NCI-H2029 (cell line): ENCODE data around the gene SIMC1.

ENCODE experiments used
- DNase-seq: peaks from one replicate; lab custom pipeline; 2025; lab: John Stamatoyannopoulos, UW

The SIMC1 gene

DNA sequence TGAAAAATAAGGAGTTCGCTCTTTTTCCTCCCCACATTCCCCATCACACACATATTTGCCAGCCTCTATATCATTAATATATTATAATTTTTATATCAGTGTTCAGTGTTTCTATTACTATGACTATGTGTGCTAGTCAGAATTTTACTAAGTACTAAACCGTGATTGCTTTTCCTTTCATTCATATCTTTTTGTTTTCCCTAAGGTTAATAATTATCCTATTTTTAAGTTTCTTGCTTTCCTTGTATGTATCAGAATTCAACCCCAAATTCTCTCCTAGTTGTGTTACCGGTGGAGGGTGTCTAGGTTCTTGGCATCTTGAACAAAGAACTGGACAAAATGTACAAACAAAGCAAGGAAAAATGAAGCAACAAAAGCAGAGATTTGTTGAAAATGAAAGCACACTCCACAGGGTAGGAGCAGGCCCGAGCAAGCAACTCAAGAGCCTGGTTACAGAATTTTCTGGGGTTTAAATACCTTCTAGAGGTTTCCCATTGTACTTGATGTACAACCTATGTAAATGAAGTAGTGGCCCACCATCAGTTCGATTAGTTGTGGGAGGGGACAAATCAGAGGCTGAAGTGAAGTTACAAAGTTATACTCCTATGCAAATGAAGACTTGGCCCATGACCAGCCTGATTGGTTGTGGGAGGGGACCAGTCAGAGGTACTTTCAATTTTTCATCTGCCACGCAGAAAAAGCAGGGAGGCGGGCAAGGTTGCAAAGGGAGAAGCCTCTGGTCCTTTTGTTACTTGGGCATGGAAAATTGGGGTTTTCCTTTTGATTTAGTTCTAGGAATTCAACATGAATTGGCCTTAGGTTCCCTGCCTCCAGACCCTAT, 79.5 kb downstream of the SIMC1 start:
- DNase-seq: no peak

DNA sequence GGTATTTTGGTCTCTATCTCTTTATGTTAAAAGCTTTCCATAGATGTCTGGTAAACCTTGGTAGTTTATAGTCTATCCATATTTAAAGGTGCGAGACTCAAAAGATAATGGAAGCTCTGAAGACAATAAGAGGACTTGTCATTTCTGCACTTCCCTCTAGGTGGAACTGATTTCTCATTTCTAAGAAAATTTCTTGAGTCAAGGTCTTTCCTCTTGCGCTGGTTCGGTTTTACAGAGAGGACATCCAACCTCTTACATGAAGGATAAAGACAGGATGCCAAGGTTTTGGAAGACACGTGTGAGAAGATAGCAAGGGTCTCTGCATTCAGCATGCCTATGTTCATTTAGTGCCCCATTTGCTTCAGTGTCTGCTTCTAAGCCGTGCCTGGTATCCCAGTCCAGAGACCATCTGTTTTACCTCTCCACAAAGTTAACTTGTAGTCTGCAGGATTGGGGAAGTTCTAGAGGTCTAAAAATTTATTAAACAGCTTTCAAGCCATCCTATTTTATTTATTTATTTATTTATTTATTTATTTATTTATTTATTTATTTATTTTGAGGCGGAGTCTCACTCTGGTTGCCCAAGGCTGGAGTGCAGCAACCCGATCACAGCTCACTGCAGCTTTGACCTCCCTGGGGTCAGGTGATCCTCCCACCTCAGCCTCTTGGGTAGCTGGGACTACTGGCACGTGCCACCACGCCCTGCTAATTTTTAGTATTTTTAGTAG, 81.8 kb downstream of the SIMC1 start:
- DNase-seq: no peak

DNA sequence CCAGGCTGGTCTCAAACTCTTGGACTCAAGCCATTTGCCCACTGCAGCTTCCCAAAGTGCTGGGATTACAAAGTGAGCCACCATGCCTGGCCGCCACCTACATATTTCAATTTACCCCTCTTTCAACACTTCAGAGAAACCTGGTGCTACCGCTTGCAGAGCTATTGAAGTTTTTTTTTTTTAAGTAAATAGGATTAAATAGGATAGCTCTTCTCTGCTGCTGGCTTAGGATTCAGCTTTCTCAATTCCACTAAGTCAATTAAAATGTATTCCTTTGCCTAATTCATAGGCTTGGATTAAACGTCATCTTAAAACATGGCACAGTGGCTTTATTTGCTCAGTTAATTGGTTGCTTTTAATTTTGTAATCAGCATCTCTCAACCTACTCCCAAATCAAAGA, 82.4 kb downstream of the SIMC1 start:
- DNase-seq: no peak

DNA sequence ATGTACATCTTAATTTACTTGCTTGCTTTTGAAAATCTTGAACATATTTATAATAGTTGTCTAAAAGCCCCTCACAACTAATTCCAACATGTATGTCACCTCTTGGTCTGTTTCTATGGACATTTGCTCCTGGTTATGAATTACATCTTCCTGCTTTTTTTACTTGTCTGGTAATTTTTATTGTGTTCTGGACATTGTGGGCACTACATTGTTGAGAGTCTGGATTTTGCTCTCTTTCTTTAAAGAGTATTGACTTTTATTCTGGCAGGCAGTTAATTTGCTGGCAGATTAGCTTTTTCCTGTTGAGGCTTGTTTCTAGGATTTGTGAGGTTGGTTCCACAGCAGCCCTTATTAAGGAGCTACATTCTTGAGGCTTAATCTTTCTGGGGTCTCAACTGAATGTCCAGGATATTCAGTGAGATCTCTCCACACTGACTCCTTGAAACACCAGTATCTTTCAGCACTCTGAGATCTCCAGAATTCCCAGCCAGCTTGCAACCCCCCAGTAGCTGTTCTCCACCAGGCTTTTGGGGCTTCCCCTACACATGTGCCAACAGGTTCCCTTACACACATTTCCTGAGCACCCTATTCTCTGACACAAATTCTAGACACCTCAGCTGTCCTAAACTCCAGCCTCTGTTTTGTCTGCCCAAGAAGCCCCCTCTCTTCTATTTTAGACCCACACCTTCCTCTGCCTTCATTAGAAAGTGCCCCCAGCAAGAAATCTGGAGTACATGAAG, 96.0 kb downstream of the SIMC1 start:
- DNase-seq: no peak

DNA sequence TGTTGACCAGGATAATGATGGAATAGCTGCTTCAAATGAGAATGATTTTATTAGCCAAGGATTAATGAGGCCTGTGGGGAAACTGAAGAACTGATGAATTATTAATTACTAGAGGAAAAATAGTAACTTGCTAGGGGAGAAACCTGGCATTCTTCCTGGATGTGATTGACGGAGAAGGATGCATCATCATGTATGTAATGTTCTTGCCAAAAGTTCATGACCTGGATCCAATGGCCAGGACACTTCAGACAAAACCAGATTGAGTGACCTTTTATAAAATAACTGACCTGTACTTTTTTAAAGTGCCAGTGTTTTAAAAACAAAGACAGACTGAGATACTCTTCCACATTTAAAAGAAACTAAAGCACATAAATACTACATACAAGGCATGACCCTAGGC, 99.7 kb downstream of the SIMC1 start:
- no peak for DNase-seq

DNA sequence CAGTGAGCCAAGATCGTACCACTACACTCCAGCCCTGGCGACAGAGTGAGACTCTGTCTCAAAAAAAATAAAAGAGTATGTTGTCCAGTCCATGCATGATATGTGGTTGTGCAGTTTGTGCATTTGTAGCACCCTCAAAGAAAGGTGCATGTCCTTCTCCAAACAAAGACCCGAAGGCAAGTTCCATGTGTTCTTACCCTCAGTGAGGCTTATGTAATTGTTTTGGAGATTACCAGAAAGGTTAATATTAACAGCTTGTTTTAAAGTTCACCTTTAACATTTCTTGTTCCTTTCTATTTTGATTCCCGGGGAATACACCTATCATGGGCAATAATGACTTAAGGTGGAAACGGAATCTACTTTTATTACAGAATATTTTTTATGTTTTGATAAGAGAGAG, 101.1 kb downstream of the SIMC1 start:
- DNase-seq: no peak

DNA sequence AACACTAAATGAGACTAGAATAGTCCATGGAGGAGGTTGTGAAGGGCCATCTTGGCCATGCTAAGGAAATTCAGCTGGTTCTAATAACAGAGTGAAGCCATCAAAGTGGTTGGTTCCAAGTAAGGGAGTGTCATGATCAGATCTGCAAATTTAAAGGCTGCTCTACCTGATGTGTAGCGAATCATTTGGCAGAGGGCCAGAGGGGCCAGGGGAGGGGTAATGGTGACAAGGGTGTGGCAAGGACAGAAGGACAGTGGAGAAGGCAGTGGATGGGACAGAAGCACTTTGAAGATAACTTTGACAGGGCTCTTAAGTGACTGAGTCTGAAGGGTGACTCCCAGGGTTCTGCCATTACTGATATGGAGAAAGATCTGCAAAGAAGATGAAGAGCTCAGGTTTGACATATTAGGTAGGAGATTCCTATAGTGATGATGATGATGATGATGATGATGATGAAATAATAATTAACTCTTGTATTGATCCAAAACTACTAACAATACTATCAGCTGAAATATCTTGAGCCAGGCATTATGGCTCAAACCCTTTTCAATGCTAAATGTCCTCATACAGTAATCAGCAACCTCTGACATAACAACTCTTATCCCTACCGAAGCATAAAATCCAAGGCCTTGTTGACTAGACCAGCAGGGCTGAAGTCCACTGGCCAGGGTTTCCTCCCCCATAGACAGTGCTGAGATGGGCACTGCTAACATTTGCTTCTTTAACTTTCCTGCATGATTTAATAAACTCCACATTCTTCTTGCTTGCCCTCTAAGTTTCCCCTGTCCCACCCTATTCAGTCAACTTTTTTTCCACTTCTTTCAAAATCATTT, 103.3 kb downstream of the SIMC1 start:
- DNase-seq: no peak

DNA sequence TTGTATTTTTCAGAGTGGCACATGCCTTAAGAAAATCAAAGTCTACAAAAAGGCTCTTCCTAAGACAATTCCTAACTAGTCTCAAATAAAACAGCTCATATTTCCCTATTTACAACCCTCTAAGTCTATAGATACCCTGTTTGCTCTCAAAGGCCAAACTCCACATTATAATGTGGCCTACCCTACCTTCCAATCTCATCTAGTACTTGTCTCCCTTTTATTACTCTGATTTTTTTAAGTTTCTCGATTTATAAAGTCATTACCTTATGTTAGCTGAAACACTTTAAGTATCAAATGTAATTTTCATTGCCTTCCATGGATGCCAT, 103.9 kb downstream of the SIMC1 start:
- DNase-seq: no peak

DNA sequence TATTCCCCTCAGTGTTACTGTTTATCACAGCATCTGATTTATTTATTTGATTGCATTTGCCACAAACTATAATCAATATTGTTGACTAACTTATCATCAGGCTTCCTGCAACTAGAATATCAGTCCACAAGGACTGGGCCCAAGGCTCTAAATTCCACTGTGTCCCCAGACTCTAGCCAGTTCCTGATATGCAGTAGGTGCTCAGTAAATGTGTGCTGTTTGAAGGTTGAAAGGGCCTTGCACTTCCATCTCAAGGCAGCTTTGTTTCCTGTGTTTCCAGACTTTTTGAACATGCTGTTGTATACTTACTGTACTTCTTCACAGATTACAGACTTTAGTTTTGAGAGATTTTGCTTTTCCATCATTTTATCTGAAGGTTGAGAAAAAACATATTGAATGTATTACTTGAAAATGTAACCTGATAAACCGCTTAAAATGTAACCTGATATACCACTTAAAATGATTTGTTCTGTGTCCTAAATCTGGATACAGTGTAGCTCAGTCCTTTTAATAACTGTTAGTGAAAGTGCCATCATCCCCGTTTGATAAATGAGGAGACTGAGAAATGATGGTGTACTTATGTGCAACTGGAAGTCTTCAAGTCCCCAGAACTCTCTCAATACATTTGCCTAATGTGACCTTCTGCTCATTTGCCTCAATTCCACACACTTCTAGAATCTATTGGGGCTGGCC, 104.7 kb downstream of the SIMC1 start:
- no peak for DNase-seq

DNA sequence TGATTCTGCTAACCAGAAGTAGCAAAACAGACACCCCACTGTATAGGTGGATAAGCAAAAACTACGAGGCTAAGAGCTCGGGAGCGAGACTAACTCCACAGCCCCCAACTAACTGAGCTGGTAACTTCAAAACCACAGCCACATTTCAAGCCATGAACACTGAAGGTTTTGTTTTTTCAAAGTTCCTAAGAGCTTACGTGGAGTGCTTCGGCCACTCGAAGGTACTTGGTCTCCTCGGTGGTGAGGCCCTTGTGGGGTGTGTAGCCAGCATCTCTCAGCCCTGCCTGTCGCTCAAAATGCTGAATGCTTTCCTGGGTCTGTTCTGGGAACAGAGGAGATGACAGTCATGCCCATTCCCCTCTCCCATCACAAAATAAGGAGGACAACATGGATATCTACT, 112.2 kb downstream of the SIMC1 start:
- DNase-seq: no peak

DNA sequence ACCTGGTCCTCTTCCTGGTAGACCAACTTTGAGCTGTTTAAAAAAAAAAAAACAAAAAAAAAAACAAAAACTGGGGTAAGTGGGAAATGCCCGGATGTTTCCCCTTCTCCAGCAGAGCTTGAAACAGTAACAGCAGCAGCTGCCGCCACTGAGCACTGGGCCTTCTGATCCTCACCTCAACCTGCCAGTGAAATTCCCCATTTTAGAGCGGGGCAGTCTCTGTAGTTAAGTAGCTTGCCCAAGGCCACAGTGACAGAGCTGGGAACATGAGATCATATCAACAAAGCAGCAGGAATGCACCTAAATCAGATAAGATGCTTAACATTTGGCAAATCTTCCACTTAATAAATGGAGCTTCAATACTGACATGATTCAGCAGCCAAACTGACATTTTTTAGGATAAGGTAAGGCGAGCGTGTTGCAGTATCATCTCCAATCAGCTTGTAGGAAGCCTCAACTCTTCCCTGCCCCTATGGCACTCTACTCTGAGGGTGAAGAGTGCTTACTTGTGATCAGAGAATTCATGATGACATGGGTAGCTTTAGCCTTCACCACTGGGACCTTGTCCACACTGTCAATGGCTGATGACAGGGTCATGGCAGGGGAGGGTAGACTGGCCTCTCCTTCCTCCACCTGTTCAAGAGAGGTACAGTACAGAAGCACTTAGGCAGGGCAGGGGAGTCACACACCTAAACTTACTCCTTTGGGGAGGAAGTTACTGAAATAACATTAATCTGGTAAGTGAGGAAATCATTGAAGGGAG, 114.1 kb downstream of the SIMC1 start:
- no peak for DNase-seq

DNA sequence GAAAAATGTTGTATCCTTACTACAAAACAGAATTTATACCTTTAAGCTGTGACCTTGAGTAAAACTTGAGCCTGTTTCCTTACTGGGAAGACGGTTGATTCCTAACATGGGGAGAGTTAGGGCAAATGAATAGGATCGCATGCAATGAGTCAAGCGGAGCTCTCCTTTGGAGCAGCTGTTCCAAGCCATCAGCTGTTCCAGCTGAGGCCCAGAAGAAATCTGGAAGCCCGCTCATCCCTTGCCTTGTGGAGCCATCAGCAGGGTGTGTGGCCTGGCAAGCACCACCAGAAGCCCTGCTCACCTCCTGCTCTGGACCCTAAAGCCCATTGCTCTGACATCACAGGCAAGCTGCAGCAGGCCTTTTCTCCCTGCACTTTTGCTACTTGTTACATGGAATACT, 115.3 kb downstream of the SIMC1 start:
- DNase-seq: no peak

DNA sequence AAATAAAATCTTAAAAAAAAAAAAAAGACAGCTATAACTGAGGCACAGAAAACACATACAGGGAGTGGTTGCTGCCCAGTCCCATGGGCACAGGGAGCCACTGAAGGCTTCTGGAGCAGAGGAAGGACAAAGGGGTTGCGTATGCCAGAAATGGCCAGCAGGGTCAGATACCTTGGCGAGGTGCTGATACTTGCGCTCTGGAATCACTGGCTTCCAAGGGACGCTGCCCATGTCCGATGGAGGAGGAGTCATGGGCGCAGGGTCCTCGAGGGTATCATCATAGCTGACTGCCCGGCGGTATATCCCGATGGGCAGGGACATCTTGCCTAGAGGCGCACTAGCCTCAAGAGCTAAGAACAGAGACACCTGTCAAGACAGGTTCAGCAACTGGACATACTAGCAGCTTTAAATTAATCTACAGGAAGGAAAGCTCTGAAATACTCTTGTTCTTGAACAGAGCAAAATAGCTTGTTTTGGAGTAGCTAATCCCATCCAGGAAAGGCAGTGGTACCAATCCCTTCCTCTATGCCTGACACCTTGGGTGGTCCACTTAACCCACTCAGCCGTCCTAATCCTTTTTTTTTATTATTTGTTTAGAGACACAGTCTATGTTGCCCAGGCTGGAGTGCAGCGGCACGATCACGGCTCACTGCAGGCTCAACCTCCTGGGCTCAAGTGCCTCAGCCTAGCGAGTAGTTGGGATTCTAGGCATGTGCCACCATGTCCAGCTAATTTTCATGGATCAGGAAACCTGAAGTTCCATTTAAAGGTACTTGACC, 117.4 kb downstream of the SIMC1 start:
- no peak for DNase-seq

DNA sequence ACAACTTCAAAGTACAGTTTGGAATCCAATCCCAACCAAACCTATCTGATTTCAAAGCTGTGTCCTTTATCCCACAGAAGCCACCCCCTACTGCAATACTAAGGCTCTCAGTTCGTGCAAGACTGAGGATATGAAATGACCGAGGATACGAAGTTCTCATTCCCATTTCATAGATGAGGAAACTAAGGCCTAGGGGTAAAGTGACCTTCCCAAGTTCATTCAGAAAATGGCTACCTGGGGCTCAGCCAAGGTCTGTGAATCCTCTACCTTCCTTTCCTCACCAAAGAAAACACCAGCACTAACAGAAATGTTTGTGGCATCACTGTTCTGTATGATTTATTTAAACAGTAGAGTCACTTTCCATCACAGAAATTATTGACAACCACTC, 117.9 kb downstream of the SIMC1 start:
- no peak for DNase-seq

DNA sequence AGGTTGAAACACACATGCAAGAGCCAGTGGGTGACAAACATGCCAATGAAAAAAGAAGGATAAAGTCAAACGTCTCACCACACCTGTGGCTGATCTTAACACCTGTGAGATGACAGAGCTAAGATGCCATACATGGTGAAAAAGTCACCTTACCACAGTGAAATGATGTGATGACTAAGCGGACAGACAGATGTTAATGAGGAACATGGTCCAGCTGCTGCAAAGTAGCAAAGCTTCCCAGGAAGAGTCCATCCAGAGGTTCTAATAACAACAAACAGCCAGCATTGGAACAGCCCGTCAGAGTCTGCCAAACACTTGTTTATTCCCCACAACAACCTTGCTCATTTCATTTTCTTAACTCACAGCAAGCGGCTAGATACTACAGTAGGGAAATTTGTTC, 121.4 kb downstream of the SIMC1 start:
- DNase-seq: no peak

DNA sequence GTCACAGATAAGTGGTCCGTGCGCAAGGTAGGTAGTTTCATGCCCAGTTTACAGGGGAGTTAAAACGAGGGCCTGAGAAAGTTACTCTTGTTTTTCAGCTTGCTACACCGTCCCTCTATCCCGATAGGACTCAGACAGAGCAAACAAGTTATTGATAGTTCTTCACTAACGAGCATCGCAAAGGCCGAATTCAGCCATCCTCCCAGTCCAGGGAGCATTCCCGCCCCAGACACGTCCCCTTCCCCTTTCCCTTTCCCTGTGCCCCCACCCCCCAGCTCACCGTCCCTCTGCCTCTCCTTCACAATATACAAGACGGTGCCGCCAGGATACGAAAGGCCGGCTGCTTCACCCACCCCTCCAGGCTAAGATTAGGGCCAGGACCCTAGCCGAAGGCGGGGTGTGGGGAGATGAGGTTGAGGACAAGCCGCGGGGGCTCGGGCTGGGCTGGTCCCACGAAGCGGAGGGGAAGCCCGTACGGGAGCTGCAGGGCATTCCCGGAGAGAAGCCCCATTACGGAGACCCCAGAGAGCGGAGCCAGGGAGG, 122.7 kb downstream of the SIMC1 start:
- no peak for DNase-seq

DNA sequence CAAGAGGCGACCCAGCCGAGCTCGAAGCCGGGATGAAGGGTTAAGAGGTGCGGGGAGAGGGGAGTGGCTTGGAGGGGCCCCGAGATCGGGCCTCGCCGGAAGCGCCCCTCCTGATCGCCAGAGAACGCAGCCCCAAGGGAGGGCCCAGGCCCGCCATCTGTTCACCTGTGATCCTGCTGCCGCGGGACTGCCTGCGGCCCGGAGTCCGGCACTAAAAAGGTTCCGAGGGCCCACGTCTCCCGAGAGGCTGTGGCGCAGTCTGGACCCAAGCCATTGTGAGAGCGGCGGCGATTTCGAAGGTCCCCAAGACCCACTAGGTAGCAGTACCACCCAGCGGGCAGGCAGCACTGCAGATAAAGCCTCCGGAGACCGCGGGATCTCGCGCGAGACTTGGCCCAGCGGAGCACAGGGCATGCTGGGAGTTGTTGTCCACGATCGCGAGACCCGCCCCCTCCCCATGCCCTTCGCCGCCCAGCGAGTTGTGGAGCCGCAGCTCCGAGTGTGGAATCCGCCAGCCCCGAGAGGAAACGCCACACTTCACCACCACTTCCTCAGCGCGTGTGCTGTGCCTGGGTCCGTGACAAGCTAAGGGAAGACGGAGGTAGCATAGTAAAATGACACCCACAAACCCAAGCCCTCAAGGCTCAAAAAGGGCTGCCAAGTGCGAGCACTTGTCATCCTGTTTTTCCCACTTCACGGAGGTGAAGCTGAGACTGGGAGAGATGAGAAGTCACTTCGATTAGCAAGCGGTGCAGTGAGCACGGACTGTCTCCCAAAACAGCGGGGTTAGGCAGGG, 123.4 kb downstream of the SIMC1 start, which contains the start of gene KIAA1191:
TSS of gene KIAA1191 (minus strand) at position 328 of the 796 bp plus-strand sequence. CDS start 2,256 bp downstream, outside the sequence.
- DNase-seq: peak; percentile 85

DNA sequence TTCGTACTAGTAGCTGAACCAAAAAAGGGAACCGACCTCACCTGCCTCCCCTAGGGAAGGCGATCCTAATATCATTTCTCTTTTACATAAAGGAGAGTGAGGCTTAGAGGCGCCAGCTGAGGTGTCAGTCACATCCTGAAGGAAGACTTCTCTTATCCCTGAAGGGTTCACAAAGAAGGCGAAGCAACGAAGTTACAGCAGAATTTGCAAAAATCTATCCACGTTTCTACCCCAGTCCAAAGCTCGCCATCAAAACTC, 123.9 kb downstream of the SIMC1 start:
- DNase-seq: no peak

DNA sequence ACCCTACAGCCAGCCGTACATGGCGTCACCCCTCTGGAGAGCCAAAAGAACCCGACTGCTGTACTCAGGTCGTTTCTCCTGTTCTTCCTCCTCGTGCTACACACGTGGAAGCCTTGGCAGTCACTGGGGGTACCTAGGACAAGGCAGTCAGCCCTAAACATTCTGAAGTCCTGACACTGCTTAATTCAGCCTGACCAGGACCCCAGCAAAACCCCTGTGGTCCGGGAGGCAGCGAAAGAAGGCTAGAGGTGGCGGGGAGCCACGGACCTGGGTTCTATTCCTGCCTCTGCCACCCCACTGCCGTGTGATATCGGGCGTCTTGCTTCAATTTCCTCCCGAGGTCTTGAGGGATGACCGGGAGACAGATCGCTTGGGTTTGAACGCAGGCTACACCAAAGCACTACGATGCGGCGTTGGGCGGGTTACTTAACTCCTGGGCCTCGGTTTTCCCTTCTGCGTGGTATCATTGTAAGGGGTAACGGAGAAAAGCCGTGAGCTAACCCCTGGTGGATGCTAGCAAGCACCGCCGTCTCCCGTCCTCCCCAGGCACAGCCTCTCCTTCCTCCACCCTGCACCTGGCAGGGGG, 126.6 kb downstream of the SIMC1 start:
- no peak for DNase-seq
